Tibial artery (tissue), 4 donors: ENCODE measurements around the gene ZGLP1.

Experiments
- DNase-seq, 2 donors: peaks; one replicate each; pipeline ENCODE4 v3.0.0-alpha.2; 2019
- H3K27ac ChIP-seq, 2 donors: fragments of 200-600 bp; sonication (generic) in 1 of 2; 1 replicate in 1 of 2; 2 replicates in 1 of 2; pipeline ENCODE4 v1.5.1; 2018 to 2019; ENCODE audit warnings: mild to moderate bottlenecking in 1 of 2
- H3K27me3 ChIP-seq, 2 donors: fragments of 200-600 bp; sonication (generic) in 1 of 2; one replicate each; pipeline versions ENCODE4 v1.5.1 to v1.6.0; 2016 to 2019
- H3K36me3 ChIP-seq, 3 donors: fragments of 200-600 bp; sonication (generic) in 2 of 3; one replicate each; pipeline ENCODE4 v1.5.1; 2016 to 2019; ENCODE audit warnings: mild to moderate bottlenecking in 2 of 3
- H3K4me1 ChIP-seq, 4 donors: fragments of 200-600 bp; sonication (generic) in 2 of 4; 1 replicate in 3 of 4; 2 replicates in 1 of 4; pipeline ENCODE4 v1.5.1; 2016 to 2019
- H3K4me3 ChIP-seq, 2 donors: fragments of 200-600 bp; sonication (generic) in 1 of 2; 1 replicate in 1 of 2; 2 replicates in 1 of 2; pipeline ENCODE4 v1.5.1; 2018 to 2019; ENCODE audit warnings: mild to moderate bottlenecking in 2 of 2
- H3K9me3 ChIP-seq, 3 donors: fragments of 200-600 bp; sonication (generic) in 1 of 3; one replicate each; pipeline ENCODE4 v1.5.1; 2016 to 2019
- intact Hi-C: fragments of 100-400 bp; cut with DNase I; formaldehyde crosslinking; loops from one replicate; pipeline ENCODE4 v1.15.0; 2023; ENCODE audit warnings: low total_unique reads
- TF ChIP-seq, protein P1 (sequence below), 2 experiments: fragments of 200-600 bp in 1 of 2; fragments of 450-650 bp in 1 of 2; IDR thresholded peaks; one replicate each; pipeline ENCODE4 v1.5.1; 2017 to 2019; ENCODE audit warnings: antibody characterized with exemption in 2 of 2, mild to moderate bottlenecking in 1 of 2, moderate library complexity in 1 of 2

Gene ZGLP1

DNA sequence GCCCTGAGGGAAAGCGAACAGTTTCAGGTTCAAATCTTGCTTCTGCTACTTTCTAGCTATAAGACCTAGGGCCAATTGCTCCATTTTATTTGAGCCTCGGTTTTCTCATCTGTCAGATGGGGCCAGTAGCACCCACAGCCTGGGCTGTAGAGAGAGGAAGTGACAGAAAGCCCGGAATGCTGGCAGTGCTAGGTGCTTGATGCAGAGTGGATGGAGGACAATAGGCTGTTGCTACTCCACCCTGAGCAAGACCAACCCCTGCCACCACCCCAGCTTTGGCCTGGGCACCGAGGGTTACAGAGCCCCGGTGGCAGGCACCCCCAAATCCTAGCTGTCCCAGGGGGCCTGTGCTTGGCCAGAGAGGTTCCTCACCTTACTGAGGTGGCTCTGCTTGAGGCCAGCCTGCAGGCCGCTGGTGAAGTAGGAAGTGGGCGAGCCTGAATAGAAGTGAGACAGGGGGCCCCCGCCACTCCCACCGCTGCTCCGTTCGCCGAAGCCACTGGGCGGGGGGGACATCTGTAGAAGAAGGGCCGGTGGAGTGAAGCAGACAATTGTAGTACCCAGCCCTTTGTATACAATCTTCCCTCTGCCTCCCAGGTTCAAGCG lies 8.3 kb upstream of the ZGLP1 start:
- H3K9me3 ChIP-seq, result no peaks in the 10 kb centered on the region
- intact Hi-C loops, result no loop called here
- no peak overlapping the region for H3K27ac ChIP-seq
- H3K4me1 ChIP-seq, result peaks cover 0 to 16% (median 10%) of the 10 kb centered on the region in 4 donors
- H3K36me3 ChIP-seq, result peaks cover 40 to 65% (median 54%) of the 10 kb centered on the region in 3 donors
- DNase-seq, result no peak
- no peak overlapping the region for H3K4me3 ChIP-seq
- TF ChIP-seq, protein P1, sequence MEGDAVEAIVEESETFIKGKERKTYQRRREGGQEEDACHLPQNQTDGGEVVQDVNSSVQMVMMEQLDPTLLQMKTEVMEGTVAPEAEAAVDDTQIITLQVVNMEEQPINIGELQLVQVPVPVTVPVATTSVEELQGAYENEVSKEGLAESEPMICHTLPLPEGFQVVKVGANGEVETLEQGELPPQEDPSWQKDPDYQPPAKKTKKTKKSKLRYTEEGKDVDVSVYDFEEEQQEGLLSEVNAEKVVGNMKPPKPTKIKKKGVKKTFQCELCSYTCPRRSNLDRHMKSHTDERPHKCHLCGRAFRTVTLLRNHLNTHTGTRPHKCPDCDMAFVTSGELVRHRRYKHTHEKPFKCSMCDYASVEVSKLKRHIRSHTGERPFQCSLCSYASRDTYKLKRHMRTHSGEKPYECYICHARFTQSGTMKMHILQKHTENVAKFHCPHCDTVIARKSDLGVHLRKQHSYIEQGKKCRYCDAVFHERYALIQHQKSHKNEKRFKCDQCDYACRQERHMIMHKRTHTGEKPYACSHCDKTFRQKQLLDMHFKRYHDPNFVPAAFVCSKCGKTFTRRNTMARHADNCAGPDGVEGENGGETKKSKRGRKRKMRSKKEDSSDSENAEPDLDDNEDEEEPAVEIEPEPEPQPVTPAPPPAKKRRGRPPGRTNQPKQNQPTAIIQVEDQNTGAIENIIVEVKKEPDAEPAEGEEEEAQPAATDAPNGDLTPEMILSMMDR (IDR thresholded peaks at IDR 0.05), result no peak
- H3K27me3 ChIP-seq, result no peaks in the 10 kb centered on the region

DNA sequence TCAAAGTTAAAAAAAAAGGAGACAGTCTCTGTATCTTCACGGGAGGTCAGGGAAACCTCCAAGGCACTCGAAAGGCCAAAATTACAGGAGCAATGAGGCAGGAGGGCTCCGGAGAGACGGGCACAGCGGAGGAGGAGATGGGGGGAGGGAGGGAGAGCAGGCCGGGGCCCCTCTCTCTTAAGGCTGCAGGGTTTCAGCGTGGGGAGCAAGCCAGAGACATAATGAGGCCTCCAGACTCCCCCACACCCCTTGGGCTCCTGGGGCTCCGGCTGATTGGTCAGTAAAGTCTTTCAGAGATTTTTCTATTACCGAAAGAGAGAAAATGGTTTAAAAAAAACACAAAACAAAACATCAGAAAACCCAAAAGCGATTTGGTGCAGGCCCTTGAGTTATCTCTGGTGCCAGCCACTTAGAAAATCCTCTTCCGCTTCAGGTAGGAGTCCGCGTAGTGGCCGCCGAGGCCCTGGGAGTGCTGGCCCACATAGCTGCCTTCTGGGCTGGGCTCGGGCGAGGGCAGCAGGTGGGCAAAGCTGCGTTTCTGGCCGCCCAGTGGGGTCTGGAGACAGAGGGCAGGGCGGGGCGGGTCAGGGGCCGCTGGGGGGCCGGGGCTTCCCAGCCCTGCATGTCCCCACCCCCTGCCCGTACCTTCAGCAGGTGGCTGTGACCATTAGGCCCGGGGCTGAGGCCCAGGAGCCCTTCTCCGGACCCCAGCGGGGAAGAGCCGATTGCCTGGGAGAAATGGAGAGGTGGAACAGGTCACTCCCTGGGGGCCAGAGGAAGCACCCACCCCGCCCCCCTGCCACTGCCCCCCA lies 7.6 kb upstream of the ZGLP1 start:
- intact Hi-C loops, result no loop called here
- TF ChIP-seq, protein P1 (IDR thresholded peaks at IDR 0.05), result no peak
- Histone ChIP-seq H3K27me3 (no peaks in the 10 kb centered on the region), H3K36me3 (peaks cover 33 to 64% (median 47%) of the 10 kb centered on the region in 3 donors), H3K27ac (no peak overlapping the region), H3K4me1 (peaks cover 0 to 16% (median 10%) of the 10 kb centered on the region in 4 donors), H3K9me3 (no peaks in the 10 kb centered on the region), H3K4me3 (no peak overlapping the region)
- DNase-seq, result no peak

DNA sequence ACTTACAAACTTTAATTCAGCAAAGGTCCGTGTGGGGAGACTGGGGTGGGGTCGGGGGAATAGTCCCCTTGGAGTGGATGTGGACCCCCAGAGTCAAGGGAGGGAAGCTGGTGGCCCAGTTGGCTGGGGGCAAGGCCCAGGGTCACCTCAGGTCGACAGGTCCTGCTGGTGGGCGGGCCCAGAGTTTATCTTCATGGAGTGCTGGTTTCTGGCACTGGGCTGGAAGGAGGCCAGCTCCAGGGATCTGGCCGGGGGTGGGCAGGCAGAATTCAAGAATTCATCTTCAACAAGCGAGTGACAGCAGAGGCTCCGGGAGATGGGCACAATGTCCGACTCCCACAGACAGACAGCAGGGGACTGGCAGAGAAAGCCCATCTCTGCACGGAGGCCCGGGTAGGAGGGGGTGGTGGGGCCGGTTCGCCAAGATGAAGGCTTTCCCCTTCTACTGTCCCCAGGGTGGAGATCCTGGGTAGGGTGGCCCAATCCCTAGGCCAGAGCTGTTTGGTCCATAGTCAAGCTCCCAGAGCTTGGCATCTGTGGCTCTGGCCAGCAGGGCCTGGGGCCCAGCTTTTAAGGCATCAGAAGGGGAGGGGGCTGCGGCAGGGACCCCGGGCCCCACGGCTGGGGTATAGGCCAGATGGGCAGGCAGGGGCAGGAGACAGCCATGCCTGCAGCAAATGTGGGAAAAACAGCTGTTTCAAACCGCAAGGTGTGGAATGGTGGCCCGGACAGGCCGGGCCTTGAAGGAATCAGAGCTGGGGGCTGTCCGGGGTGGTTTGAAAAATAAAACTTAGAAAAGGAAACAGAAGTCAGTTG lies 6.8 kb upstream of the ZGLP1 start:
- Histone ChIP-seq H3K27me3 (no peaks in the 10 kb centered on the region), H3K36me3 (peaks cover 29 to 59% (median 39%) of the 10 kb centered on the region in 3 donors), H3K4me3 (peak overlapping the region; percentile 66 to 71), H3K9me3 (no peaks in the 10 kb centered on the region), H3K4me1 (peaks cover 0 to 16% (median 10%) of the 10 kb centered on the region in 4 donors), H3K27ac (peak overlapping the region in 1 of 2 donors; percentile 69)
- TF ChIP-seq, protein P1 (IDR thresholded peaks at IDR 0.05), result no peak
- intact Hi-C loops, result no loop called here
- no peak for DNase-seq

DNA sequence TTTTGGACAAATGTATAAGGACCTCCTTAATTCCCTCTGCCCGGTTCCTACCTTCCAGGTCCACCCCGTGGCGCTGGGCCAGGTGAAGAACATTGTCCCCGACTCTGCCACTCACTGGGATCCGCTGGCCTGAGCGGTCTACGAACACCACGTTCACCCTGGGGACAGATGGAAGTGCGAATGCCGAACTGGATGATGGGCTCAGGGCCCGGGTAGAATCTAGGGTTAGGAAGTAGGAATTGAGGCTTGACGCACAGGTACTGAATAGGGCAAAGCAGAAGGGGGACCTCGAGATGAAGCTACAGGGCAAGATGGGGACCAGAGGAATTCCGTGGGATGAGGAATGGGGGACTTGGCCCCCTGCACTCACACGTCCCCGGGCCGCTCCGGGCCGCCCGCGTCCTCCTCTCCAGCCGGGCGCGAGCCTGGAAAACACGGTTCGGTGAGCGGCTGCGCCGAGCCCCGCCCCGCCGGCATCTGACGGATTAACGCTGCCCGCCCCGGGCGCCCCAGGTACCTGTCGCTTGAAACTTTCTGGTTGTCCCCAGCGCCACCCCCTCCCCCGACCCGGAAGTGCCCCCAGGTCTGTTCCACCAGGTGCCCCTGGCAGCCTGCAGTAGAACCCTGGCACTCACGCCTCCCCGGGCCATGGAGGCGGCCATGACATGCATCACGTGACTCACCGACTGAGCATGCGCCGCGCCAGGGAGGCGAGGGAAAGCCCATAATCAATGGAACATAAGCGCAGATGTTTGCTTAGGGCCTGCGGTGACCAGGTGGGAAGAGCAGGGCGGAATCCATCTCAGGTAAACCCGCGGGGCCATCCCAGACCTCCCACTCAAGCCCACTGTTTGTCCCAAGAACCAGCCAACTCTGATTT lies 6.0 kb upstream of the ZGLP1 start, which contains the start of gene FDX2:
FDX2 (minus strand) TSS at position 681 of the 880 bp plus-strand sequence; CDS start at position 662, 19 bp downstream.
- H3K9me3 ChIP-seq, result no peaks in the 10 kb centered on the region
- H3K4me1 ChIP-seq, result peaks cover 0 to 16% (median 10%) of the 10 kb centered on the region in 4 donors
- peak; percentile 84 to 88 for DNase-seq
- no peaks in the 10 kb centered on the region for H3K27me3 ChIP-seq
- peak within 1 kb of the TSS; percentile 66 to 71 for H3K4me3 ChIP-seq
- H3K27ac ChIP-seq, result peak within 1 kb of the TSS; percentile 50 to 69
- TF ChIP-seq, protein P1 (IDR thresholded peaks at IDR 0.05), result no peak
- H3K36me3 ChIP-seq, result peaks cover 27 to 59% (median 31%) of the 10 kb centered on the region in 3 donors
- intact Hi-C loops, result no loop called here
